ENCODE measurements around the gene DCLRE1A. TPM values are rescaled to one million over a fixed set of nuclear protein-coding genes. Genes with fewer than 3 reads are reported as not detected.
"Not testable (repeated sequence)": the region's sequence is repeated elsewhere in the genome, so short reads cannot be mapped to it uniquely, and the experiment has no call there.

The DCLRE1A gene
- total and polyA plus RNA-seq, 12 donors = 3.3 to 7.5 (median 5.6) TPM

DNA sequence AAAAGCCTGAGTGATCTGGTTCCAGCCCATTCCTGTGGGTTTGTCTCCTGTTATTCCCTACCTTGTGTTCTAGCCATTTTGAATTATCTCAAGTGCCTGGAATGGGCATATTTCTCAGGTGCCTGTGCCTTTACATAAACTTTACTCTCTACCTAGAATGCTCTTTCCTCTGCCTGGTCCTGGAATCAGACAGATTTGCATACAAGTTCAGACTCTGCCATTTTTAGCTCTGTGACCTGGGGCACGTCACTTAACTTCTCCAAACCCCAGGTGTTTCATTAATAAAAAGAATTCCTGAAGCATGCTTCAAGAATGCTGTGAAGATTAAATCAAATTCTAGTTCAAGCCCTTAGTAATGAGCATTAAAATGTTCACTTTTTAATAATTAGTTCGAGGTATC is 7.8 kb downstream of the DCLRE1A start:
- intact Hi-C loops (cut with DNase I) = no loop called here
- Histone ChIP-seq H3K4me3 (no peak overlapping the region), H3K36me3 (peaks cover 0 to 70% (median 10%) of the 10 kb centered on the region in 9 donors), H3K4me1 (peaks cover 0 to 15% (median 6%) of the 10 kb centered on the region in 9 donors), H3K9me3 (no peaks in the 10 kb centered on the region), H3K27ac (no peak overlapping the region), H3K27me3 (no peaks in the 10 kb centered on the region)
- ATAC-seq = no peak
- TF ChIP-seq, protein P1, sequence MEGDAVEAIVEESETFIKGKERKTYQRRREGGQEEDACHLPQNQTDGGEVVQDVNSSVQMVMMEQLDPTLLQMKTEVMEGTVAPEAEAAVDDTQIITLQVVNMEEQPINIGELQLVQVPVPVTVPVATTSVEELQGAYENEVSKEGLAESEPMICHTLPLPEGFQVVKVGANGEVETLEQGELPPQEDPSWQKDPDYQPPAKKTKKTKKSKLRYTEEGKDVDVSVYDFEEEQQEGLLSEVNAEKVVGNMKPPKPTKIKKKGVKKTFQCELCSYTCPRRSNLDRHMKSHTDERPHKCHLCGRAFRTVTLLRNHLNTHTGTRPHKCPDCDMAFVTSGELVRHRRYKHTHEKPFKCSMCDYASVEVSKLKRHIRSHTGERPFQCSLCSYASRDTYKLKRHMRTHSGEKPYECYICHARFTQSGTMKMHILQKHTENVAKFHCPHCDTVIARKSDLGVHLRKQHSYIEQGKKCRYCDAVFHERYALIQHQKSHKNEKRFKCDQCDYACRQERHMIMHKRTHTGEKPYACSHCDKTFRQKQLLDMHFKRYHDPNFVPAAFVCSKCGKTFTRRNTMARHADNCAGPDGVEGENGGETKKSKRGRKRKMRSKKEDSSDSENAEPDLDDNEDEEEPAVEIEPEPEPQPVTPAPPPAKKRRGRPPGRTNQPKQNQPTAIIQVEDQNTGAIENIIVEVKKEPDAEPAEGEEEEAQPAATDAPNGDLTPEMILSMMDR (IDR thresholded peaks at IDR 0.05) = no peak
- WGBS, 2 donors = 87 to 91% methylated on average over 2 of the region's 2 CpGs
- DNase-seq = no peak

DNA sequence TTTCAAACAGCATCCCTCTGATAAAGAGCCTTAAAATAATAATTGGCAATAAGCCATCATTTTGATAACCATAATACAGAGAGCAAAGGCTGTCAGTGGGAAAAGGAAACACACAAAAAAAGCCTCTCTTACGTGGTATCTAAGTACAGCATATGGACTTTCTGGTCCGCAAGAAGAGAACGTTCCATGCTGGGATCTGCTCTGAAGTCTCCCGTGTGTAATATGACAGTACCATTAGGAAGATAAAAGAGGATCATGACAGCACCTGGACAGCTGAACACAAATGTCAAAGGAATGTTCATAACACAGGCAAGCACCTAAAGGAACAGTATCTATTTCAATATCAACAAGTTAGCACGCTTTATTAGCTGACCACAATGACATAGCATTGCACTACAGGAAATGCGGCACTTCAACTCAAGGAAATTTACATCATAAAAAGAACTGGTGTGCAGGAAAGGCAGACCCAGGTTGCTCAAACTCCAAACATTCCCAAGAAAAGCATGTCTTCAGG is 9.9 kb downstream of the DCLRE1A start:
- no peak overlapping the region for H3K27ac ChIP-seq
- H3K36me3 ChIP-seq = peaks cover 0 to 79% (median 10%) of the 10 kb centered on the region in 9 donors
- DNase-seq (no peak), ATAC-seq (peak in 1 of 8 donors; percentile 47)
- TF ChIP-seq, protein P1 (IDR thresholded peaks at IDR 0.05) = no peak
- no peaks in the 10 kb centered on the region for H3K27me3 ChIP-seq
- H3K9me3 ChIP-seq = no peaks in the 10 kb centered on the region
- H3K4me3 ChIP-seq = no peak overlapping the region
- intact Hi-C loops (cut with DNase I) = no loop called here
- H3K4me1 ChIP-seq = peaks cover 0 to 7% (median 0%) of the 10 kb centered on the region in 9 donors
- WGBS, 2 donors = 47 to 61% methylated on average over 6 of the region's 6 CpGs

DNA sequence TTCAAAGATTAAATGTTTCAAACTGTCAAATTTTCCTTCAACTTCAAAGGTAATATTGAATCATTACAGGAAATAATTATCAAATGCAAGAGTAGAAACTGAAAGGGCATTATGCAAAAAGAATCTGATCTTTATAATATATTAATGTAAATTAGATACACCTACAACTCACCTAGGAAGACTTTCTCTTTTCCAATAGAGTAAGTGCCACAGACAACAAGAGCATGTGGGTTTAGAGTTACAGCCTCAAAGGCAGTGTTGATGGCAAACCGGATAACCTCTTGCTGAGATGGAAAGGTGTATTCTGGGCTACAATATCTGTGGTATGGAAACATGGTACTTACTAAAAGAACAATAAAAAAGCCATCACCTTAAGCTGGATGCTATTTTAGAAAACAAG is 11.7 kb downstream of the DCLRE1A start:
- peaks cover 0 to 93% (median 10%) of the 10 kb centered on the region in 9 donors for H3K36me3 ChIP-seq
- intact Hi-C loops (cut with DNase I) = no loop called here
- 89 to 90% methylated on average over 1 of the region's 1 CpG for WGBS, 2 donors

DNA sequence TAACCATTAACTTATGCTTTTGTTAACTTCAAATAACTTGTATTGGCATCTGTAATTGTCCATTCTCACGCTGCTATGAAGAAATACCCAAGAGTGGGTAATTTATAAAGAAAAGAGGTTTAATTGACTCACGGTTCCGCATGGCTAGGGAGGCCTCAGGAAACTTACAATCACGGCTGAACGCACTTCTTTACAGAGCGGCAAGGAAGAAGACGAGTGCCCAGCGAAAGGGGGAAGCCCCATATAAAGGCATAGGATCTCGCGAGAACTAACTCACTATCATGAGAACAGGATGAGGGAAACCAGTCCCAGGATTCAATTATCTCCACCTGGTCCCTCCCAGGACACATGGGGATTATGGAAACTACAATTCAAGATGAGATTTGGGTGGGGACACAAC is 25.3 kb downstream of the DCLRE1A start:
- not testable (repeated sequence) for H3K27me3 ChIP-seq, ATAC-seq
- WGBS, 2 donors = 88 to 92% methylated on average over 10 of the region's 10 CpGs

More for the DNA sequence above, 11.7 kb downstream of the DCLRE1A start:
- Histone ChIP-seq H3K4me1 (peaks cover 0 to 7% (median 0%) of the 10 kb centered on the region in 9 donors), H3K27me3 (no peaks in the 10 kb centered on the region), H3K27ac (no peak overlapping the region), H3K9me3 (no peaks in the 10 kb centered on the region), H3K4me3 (no peak overlapping the region)
- no peak for ATAC-seq
- DNase-seq = no peak
- TF ChIP-seq, protein P1 (IDR thresholded peaks at IDR 0.05) = no peak

DNA sequence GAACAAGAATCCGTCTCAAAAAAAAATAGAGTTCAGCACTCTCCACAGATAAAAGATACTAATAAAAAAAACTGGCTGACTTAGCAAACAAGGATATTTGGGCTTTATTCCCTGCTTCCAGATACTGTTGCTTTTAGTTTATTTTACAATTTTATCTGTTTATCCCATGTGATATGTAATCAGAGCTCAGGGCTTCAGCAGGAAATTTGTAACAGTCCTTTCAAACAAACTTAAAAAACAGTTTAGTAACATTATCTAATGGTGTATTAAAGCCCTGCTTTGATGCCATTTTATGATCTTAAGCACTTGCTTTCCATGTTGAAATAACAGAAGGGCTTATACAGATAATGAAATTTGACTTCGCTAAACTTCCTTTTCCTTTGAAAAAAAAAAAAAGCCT is 28.1 kb downstream of the DCLRE1A start:
- TF ChIP-seq, protein P1 (IDR thresholded peaks at IDR 0.05) = no peak
- WGBS, 2 donors = 54 to 65% methylated on average over 2 of the region's 2 CpGs

More for the DNA sequence above, 25.3 kb downstream of the DCLRE1A start:
- H3K36me3 ChIP-seq; H3K9me3 ChIP-seq; DNase-seq; H3K4me3 ChIP-seq; H3K27ac ChIP-seq; intact Hi-C loops (cut with DNase I); H3K4me1 ChIP-seq: not testable (repeated sequence)

More for the DNA sequence above, 28.1 kb downstream of the DCLRE1A start:
- H3K27ac ChIP-seq = no peak overlapping the region
- no peaks in the 10 kb centered on the region for H3K9me3 ChIP-seq
- no peak for DNase-seq
- no peak for ATAC-seq
- H3K36me3 ChIP-seq = no peaks in the 10 kb centered on the region
- H3K4me1 ChIP-seq = no peaks in the 10 kb centered on the region
- intact Hi-C loops (cut with DNase I) = no loop called here
- H3K4me3 ChIP-seq = no peak overlapping the region
- H3K27me3 ChIP-seq = no peaks in the 10 kb centered on the region
